Activated gamma-delta T cell treated with anti-CD3 and anti-CD28 coated beads, Interleukin-2, amount 50 U/mL, for 16 hours (primary cell): Measurements from ENCODE around the gene CCDC175.

Experiments
- DNase-seq: peaks from one replicate; pipeline ENCODE4 v3.0.0-alpha.2; 2020; ENCODE audit warnings: low read depth

The CCDC175 gene

DNA sequence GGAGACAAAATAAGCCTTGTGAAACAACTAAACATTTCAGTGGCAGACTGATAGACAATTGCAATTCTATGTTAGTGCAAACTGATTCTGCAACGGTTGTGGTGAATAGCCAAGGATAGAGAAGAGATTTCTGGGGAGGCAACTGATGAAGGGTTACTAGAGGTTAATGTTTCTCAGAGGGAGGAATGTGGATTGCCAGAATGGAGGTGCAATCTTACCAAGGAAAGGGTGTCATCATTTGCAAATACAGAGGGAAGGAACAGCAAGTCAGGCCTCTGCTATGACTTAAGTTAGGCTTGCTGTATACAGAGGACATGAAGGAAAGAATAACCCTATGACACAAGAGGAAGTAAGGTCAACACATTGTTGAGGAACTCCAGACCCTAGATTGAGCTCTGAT lies 35.8 kb downstream of the CCDC175 start:
- DNase-seq, result no peak

DNA sequence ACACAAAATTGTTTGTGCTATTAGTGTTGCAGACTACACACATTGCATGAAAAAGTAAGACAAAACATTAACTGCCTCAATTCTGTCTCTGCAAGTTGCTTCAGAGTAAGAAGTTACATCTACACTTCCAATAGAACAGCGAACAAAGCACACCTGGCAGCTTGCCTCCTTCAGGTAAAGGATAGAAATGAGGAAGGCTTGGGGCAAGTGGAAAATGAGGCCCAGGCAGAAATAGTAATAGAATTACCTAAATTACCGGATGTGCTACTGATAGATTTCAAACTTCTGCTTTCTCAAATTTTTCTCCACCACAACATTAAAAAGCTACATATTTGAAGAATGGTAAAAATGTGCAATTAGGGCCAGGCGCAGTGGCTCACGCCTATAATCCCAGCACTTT lies 37.7 kb downstream of the CCDC175 start:
- DNase-seq, result no peak

DNA sequence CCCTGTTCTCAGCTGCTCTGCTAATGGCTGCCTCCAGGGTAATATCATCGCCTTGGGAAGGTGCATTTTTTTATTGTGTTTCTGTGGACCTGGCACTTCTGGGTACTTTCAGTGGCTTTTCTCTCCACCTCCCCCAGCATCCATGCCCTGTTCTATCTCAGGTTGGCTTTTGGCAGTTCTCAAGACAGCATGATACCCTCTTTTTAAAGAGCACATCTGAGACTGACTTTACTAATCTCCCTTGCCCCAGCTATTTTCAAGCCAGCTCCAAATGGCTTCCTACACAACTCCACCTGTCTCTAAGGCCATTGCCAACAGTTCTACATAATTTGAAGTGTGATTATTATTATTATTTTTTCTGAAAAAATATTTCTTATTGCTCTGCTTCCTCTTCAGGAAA lies 39.1 kb downstream of the CCDC175 start:
- no peak for DNase-seq

DNA sequence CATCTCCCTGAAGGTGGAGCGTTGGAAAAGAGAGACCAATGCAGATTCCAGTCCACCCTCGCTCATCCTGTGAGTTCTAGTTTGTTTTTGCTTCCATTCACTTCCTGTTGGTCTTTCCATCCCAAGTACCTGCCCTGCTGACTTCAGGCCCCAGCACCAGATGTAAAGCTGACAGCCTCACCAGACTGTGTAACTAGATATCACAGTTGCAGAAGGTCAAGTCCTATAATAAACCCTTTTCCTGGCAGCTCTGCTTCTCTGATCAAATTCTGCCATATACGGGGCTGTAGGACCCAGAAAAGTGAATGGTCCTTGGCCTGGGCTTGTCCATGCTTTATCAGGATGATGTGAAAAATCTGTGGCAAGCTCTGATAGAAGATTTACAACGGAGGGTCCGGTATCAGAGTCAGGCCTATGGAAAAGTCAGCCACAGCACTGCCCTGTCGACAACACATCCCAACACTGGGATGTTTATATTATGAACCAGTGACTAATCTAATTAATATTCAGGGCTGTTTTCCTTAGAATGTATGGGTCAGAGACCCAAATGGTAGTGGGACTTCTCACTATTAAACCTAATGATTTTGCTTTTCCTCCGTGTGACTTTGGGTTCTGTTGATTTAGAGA lies 42.1 kb downstream of the CCDC175 start:
- DNase-seq, result no peak

DNA sequence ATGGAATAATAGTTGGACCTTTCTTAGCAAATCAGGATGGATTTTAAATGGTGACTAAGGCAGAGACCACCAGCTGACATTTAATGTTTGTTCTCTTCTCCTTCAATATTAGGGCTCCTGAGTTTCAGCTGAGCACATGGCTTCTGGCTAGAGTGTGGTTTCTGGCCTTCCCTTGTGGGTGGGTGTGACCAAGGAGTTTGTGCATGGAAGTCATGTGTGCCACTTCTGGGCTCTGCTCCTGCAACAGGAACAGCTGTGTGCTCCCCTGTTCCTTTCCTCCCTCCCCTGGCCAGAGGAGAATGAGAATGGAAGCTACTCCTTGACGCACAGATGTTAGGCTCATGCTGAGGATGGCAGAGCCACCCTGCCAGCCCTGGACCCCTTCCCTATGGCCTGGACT lies 44.2 kb downstream of the CCDC175 start:
- DNase-seq, result no peak

DNA sequence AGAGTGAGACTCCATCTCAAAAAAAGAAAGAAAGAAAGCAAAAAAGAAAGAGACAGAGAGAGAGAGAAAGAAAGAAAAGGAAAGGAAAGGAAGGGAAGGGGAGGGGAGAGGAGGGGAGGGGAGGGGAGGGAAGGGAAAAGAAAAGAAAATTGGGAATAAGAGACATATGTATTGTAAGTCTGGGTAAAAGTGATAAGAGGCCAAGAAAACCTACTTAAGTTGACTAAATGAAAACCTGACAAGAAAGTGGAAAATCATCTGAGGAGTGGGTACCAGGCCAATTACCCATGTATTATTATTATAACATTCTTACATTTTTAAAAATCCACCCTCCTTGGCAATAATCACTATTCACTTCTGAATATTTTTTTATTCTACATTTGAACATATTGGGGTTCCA lies 46.3 kb downstream of the CCDC175 start:
- no peak for DNase-seq

DNA sequence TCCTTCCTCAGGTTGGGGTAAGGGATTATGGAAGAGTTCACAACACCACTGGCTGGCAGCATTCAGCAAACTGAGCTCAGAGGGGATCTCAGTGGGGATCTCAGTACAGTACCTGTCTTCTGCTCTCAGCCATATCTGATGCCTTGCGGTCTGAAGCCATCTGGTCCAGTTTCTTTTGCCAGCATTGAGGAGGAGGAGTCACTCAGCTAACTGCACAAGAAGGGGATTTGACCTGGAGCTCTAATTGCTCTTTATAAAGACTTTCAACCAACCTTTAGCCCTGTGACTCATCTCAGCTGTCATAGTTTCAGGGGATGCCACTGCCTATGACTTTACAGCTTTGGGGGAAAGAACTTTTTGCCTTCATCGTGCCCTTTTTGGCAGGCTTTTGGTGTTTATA lies 47.4 kb downstream of the CCDC175 start:
- no peak for DNase-seq

DNA sequence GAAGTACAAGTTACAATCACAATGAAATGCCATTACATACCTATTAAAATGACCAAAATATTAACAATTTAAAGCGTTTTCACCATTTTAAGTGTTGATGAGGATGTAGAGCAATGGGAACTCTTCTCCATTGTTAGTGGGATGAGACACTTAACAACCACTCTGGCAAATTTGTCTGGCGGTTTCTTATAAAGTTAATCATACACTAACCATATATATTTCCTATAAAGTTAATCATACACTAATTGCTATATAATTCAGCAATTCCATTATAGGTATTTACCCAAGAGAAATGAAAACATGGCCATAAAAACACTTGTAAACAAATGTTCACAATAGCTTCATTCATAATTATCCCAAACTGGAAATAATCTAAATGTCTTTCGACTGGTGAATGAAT lies 56.4 kb downstream of the CCDC175 start:
- DNase-seq, result no peak

DNA sequence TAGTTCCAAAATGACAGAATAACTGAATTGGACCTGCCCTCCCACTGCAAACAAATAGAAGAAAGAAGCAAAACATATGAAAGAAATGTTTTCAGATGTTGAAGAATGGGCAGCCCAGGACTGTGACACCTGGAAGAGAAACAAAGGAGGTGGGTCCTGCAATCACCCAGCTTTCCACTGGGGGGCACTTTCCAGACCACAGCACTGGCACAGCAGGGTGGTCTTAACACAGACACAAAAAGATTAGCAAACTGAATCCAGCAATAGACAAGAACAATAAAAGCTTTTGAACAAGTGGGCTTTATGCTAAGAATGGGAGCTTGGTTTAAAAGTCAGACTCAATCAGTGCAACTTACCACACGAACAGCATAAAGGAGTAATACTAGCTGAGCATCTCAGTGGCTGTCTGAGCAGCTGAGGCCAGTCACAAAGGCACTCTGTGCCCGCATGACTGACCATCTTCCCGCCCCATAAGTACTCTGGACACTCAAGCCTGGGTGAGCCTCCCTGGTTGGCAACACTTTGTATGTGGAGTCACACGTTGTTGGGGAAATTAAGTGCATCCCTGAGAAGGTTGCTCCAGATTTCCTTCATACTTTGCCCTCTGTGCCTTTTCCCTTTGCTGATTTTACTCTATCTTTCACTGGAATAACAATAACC lies 64.6 kb downstream of the CCDC175 start:
- DNase-seq, result no peak

DNA sequence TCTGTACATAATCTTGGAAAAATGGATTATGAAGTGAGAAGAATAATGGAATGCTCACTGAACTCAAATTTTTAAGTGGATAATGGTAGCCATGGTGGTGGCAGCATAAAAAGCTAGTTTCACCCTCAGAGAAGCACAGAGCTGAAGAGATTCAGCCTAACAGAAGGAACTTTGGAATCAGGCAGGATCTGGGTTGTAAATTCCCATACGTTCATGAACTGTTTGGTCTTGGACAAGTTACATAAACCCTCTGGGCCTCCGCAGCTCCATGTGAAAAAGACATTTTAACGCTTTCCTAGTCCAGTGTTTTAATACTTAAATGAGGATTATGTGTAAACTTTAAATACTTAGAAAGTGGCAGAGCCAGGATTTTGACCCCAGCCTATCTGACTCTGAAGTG lies 65.6 kb downstream of the CCDC175 start:
- DNase-seq, result no peak

DNA sequence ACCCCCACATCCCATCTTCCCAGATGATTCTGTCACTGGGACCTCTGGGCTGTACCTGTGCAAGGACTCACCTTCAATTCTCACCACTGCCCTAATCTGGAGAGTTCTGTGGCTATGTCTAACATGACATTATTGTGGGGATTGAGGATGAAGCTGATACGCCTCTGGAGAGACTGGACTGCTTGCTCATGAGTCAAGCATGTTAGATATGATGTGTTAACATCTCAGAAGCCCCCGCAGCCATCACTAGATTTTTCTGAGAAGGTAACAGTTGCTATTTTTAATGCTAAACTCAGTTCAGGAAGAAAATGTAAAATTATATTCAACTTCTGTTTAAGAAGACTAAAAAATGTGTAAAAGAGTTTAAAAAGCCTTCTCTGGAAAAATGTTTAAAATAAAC lies 66.6 kb downstream of the CCDC175 start:
- DNase-seq, result no peak

DNA sequence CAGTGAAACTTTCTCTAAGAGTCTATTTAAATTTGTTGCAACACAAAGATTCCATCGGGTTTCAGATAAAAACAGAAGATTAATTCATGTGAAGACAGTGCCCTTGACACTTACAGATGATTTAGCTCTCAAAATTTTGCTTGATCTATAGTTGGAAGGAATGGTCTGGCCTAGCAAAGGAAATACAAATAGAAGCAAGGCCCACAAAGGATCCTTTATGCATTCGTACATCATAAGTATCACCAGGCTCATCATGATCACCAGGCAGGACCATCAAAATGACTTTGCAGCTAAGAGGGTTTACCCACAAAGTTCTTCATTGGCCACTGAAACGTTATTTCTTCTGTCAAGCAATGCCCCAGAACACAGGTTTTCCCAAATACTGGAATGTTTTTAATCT lies 67.5 kb downstream of the CCDC175 start:
- no peak for DNase-seq

DNA sequence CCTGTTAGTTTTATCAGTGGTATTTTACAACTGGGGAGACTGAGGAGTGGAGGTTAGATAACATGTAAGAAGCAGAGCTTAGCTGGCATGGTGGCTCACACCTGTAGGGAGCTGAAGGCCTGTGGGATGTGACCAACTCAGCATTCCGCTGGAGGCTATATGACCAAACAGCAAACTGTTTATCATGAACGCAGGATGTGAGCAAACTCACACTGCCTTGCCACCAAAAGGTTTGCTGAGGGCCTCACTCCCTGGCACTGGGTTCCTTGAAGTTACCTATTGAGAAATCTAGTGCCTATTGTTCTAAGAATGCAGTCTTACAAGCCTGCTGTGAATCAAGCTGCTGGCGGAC lies 68.9 kb downstream of the CCDC175 start:
- DNase-seq, result no peak

DNA sequence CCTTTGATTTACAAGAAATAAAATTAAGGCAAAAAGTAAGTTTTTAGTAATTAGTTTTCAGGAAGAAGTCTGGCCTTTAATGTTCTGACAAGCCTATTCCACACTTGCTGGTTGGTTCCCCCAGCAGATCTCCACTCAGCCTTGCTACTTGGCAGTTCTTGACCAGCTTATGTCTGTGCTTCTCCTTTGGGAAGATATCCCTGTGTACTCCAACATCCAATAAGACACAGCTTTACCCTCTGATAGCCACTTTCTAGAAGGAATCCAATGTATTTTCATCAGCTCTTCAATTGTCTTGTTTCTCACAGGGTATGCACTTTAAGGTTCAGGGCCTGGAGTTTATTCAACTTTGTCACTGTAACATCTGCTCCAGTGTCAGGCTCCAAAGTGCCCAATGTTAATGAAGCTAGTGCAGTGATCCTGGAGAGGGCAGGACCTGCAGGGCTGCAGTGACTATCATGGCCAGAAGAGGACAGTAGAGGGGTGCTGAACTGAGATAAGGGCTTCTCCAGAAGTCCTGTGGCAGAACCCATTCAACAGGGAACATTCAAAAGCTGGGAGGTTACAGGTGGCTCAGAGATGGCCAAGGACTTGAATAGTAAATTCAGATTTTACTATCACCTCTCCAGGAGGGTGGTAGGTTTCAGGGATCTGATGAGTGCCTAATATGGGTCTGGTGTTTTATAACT lies 69.4 kb downstream of the CCDC175 start:
- no peak for DNase-seq

DNA sequence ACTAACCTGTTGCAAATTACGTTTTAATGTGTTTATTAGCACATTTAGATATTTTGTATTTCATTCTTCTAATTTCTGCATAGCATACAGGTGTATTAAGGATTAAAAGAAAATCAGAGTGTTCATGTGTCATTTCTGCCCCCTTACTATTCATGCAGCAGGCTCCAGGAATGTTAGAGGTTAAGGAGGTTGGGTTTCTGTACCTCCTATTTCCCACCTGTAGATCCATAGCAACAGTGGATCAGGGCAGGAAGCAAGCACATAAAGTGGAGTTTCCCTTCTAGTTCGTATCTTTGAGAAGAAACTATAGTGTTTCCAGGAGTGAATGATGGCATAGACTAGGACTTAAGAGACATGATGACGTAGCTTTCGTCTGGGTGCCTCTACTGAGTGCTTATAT lies 73.4 kb downstream of the CCDC175 start:
- DNase-seq, result no peak

DNA sequence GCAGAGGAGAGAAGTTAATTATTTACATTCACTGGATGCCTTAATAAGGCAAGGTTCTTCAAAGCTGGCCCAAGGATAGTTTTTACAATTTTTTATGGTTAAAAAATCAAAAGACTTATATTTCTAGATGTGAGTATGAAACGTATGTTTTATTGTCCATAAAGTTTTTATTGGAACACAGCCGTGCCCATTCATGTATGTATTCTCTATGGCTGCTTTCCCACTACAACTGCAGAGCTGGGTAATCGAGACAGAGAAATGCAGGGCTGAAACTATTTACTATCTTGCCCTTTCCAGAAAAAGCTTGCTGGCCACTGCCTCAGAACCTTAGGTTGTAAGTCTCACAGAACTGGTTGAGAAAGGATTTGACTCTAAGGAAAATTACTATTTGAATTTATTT lies 75.9 kb downstream of the CCDC175 start:
- no peak for DNase-seq

DNA sequence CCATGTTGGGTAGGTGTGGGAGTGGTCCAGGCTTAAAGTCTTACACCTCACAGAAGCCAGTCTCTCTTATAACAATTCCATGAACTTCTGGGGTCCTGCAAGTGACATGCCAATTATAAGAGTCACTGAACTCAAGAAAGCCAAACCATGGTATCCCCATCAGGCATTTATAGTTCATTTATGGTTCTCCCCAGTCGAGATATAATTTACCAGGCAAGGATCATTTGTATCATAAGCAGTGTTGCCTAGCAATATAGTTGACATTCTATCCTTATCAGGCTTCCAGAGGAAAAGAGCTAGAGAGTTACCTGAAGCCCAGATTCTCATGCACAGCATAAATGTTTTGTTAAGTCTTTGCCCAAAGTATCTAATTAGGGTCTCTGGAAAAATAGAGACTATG lies 84.2 kb downstream of the CCDC175 start:
- no peak for DNase-seq

DNA sequence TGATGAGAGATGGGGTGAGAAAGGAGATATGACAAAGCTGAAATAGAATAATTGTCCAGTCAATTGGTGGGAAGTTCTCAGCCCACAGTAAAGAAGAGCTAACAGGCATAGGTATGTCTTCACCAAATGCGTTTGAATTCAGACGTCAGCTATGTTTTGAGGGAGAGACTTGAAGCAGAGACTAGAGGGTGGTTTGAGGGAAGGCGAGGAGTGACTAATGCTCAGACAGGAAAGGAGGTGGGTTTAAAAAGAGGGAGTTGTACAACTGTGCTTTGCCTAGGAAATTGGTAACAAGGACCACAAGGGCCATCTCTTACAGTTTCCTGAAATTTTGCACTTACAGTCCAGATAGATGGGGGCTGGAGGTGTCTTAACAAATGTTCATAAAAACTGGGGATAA lies 85.9 kb downstream of the CCDC175 start:
- DNase-seq, result no peak

DNA sequence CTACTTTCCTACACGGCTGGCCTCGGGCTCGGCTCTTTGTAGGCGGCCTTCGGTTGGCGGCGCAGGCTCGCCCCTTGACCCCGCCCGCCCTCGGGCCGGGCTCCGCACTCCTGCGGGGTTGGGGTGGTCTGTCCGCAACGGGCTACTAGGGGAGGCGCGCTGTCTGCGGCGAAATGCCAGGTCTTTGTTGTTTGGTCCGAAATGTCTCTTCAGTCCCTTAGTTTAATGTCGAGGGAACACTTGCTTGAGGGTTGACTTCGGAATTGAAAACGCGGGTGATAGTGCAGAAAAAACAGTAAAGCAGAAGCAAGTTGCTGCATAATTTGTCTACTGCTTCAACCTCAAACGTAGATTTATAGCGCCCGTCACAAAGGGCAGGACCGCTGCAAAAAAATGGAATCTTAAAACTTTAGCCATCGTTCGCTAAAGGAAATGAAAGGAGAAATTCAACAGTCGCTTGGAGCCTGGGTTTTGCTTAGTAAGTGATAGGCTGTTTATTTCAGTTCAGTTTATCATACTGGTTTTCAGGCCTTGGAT lies 91.9 kb downstream of the CCDC175 start:
- DNase-seq, result no peak

DNA sequence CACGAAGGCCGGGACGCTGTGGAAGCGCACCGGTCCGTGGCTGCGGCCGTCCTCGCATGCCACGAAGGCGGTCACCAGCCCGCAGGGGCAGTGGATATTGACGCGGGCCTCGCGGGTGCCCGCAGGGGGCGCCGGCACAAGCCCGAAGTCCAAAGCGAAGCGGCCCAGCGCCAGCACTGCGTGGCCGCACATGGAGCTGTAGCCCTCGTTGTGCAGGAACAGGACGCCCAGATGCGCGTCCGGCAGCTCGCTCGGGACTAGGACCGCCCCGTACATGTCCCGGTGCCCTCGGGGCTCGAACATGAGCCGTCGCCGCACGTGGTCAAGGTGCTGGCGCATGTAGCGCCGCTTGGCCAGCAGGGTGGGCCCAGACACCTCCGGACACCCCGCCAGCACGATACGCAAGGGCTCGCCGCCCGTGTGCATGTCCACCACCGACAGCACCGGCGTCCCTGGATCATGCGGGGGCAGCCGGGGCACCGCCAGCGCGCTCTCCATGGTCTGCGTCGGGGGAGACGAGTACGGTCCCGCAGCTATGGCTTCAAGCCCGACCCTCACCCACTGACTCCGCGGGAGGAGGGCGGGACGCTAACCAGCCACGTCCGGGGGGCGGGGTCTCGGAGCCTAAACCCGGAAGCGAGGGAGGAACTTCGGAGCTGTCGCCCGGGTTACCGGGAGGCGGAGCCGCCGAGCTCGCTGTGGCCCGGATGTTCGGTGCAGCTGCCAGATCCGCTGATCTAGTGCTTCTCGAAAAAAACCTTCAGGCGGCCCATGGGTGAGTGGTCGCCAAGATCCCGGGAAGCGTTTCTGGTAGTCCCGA lies 92.6 kb downstream of the CCDC175 start, which contains the start of the genes JKAMP and L3HYPDH:
Gene JKAMP (plus strand): TSS at position 699 of the 820 bp plus-strand sequence. CDS start 73 bp downstream, at position 772.
Gene L3HYPDH (minus strand): TSS at position 590 of the 820 bp plus-strand sequence. CDS start 92 bp downstream, at position 498.
- peak; percentile 97 for DNase-seq

DNA sequence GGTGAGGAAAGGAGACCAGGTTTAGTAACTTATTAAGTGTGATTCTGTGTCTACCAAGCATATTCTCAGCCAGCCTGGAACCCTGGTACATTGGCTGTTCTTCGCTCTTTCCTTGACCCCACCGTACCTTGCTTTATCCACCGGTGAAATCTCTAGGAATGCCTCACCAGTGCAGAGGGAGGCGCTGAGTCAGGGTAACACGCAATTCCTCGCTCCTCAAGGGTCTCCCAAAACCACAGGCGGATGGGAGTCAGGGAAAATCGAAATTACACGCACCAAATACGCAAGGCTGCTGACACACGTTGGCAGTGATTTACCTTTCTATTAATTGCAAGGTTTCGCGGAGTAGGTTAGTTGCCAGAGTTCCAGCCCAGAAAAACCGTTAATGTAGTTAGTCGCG lies 93.2 kb downstream of the CCDC175 start:
- no peak for DNase-seq
